Lower leg skin (tissue), 4 donors: ENCODE measurements around the gene CD83. TPM values are rescaled to one million over a fixed set of nuclear protein-coding genes. Genes with fewer than 3 reads are reported as not detected.

ENCODE experiments used
- DNase-seq, 2 donors: peaks; one replicate each; pipeline ENCODE4 v3.0.0-alpha.2; 2019; ENCODE audit warnings: low spot score in 2 of 2
- H3K4me3 ChIP-seq: fragments of 200-600 bp; sonication (generic); 2 replicates; pipeline ENCODE4 v1.5.1; 2017; ENCODE audit warnings: mild to moderate bottlenecking, low read depth; ENCODE audit not compliant: poor library complexity, severe bottlenecking
- CTCF ChIP-seq, 3 donors: fragments of 450-650 bp; IDR thresholded peaks; one replicate each; pipeline ENCODE4 v1.5.1; 2016; ENCODE audit warnings: antibody characterized with exemption in 3 of 3, mild to moderate bottlenecking in 3 of 3, moderate library complexity in 2 of 3
- POLR2A ChIP-seq, 2 donors: fragments of 450-650 bp; IDR thresholded peaks; one replicate each; pipeline ENCODE4 v1.6.1; 2016 to 2017; ENCODE audit warnings: antibody characterized with exemption in 2 of 2, mild to moderate bottlenecking in 1 of 2, moderate library complexity in 1 of 2
- WGBS, 2 donors: methylation state at CpG; one replicate each; pipeline ENCODE4 v1.1.5; 2018; 5-methylcytosine and 5-hydroxymethylcytosine counted together
- intact Hi-C: fragments of 100-400 bp; cut with DNase I; formaldehyde crosslinking; loops from one replicate; pipeline ENCODE4 v1.15.0; 2023; ENCODE audit warnings: low total_unique reads
- total RNA-seq, 4 donors: library from RNA; depleted of rRNA; stranded (reverse); fragments of >200 nt; gene quantifications; one replicate each; pipeline ENCODE4 v1.1.0, GENCODE V29; 2016

The CD83 gene
- total RNA-seq, 4 donors from 2014 or later = 2.2 to 4.4 (median 3.4) TPM

GRCh38 chr6:14086701-14087100 is 30.9 kb upstream of the CD83 start:
- 62 to 72% methylated on average over 1 of the region's 1 CpG for WGBS, 2 donors
- H3K4me3 ChIP-seq = no peak overlapping the region
- no peak for DNase-seq
- no peak for TF ChIP-seq CTCF (IDR thresholded peaks at IDR 0.05)
- TF ChIP-seq POLR2A (IDR thresholded peaks at IDR 0.05) = no peak
- intact Hi-C loops = no loop called here

GRCh38 chr6:14088600-14089192 is 28.9 kb upstream of the CD83 start:
- DNase-seq = no peak
- 35 to 49% methylated on average over 4 of the region's 4 CpGs for WGBS, 2 donors
- H3K4me3 ChIP-seq = no peak overlapping the region
- intact Hi-C loops = no loop called here
- no peak for TF ChIP-seq POLR2A (IDR thresholded peaks at IDR 0.05)
- no peak for TF ChIP-seq CTCF (IDR thresholded peaks at IDR 0.05)

- no peak overlapping the region for H3K4me3 ChIP-seq
- intact Hi-C loops = no loop called here
- no peak for DNase-seq
- TF ChIP-seq POLR2A (IDR thresholded peaks at IDR 0.05) = no peak
- TF ChIP-seq CTCF (IDR thresholded peaks at IDR 0.05) = no peak
- WGBS, 2 donors = 89 to 94% methylated on average over 7 of the region's 7 CpGs
Measured at GRCh38 chr6:14089224-14089623, 28.3 kb upstream of the CD83 start.

GRCh38 chr6:14091339-14091978 is 26.1 kb upstream of the CD83 start:
- TF ChIP-seq POLR2A (IDR thresholded peaks at IDR 0.05) (no peak), CTCF (IDR thresholded peaks at IDR 0.05) (no peak)
- 89 to 96% methylated on average over 4 of the region's 4 CpGs for WGBS, 2 donors
- no peak for DNase-seq
- intact Hi-C loops = no loop called here
- H3K4me3 ChIP-seq = no peak overlapping the region

GRCh38 chr6:14092316-14092715 is 25.3 kb upstream of the CD83 start:
- intact Hi-C loops = no loop called here
- WGBS, 2 donors = 85 to 88% methylated on average over 3 of the region's 3 CpGs
- no peak for DNase-seq
- TF ChIP-seq POLR2A (IDR thresholded peaks at IDR 0.05) = no peak
- no peak for TF ChIP-seq CTCF (IDR thresholded peaks at IDR 0.05)
- H3K4me3 ChIP-seq = no peak overlapping the region
